ENCODE measurements around the gene C4orf36.

C4orf36 gene

DNA sequence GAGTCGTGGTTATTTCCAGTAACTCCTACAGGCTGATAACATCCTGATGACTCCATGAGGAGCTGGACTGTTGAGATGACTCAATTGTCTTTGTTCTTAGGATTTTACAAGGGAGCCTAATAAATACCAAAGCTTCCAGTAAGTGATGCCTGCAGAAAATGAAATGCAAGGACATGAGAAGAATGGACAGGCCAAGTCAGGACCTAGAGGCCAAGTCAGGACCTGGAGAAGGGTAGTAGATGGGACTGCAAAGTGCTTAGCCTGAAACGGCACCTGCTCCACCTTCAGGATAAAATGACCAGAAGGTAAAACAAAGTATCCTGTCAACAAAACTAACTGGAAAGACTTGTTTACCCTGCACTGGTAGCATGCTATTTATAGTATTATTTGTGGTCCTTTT lies 36.6 kb downstream of the C4orf36 start:
- no peak for DNase-seq

DNA sequence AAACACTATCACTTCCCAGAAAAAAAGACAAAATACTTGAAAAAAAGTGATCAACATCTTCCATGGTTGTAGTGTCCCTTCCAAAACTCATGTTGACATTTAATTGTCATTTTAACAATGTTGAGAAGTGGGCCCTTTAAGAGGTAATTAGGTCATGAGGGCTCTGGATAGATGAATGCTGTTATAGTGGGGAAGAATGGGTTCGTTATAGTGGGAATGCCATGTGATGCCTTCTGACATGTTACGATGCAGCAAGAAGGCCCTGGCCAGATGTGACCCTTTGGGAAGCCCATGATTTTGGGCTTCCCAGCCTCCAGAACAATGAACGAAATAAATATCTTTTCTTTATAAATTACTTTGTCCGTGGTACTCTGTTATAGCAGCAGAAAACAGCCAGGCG lies 39.0 kb downstream of the C4orf36 start:
- no peak for DNase-seq

DNA sequence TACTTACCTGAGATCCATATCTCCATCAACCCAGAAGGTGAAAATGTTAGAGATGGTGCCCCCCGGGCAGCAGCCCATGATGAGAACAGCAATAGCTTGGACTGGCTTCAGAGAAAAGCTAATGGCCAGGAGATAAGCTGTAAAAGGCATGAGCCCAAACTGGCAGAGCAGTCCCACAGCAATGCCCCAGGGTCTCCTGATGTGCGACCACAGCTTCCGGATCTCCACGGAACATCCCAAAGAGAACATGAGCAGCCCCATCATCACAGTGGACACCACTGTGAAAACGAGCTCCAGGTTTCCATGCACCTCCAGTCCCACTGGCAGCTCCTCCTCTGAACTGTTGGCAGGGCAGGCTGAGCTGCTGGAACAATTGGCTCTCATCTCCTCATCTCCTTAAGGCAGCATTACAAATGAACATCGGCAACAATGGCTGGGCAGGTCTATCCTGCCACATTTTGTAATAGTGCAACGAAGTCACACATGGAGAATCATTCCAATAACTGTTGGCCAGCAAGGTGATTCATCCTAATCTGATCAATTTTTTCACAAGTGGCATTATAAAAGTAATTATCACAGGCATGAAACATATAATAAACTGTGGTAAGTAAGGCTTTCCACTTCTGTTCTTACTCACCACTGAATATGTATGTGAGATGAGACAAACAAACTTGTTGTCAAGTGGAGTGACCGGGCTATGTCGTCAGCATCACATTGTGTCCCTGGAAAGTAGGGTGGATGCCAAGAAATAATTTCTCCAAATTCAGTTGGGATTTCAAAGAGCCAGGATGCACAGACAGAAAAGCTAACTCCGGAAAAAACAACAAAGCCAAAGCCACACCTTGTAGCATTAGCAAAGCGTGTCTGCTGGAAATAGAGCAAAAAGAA lies 43.2 kb downstream of the C4orf36 start, which contains the start of gene SLC10A6:
TSS of gene SLC10A6 (minus strand) at position 653 of the 888 bp plus-strand sequence. CDS start at position 384, 269 bp downstream.
- no peak for DNase-seq

DNA sequence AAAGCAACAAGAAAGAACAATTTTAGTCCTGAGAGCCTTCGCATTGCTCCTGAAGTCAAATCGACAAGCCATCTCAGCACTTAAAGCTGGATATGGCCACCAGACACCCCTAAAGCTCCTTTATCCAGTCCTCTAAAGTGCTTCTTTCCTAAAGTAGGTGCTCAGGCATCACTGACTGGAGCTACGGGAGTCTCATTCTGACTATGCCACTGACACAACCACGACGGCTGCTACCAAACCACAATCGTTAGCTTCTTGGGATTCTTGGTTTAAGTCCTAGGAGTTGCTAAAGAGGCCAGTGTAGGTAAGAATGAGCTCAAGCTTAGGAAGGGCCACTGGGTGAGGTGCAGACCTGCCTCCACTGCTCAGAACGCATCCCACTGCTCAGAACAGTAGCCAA lies 44.1 kb downstream of the C4orf36 start:
- DNase-seq = no peak

DNA sequence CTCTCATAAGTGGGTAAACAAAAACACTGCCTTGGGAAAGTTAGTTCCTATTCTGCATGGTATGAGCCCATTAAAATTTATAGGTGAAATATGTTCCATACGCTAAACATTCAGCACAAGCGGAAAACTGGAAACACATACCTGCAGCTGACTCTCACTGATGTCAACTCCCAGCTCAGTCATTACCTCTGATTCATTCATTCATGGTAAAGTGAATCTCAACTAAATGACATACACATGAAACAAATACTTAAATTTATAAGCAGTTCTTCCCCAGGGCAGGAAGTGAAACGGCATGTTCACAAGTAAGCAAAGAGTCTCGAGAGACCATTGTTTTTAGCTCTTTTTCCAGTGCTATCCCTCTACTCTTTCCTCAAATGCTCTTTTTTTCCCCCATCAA lies 44.7 kb downstream of the C4orf36 start:
- DNase-seq = no peak

DNA sequence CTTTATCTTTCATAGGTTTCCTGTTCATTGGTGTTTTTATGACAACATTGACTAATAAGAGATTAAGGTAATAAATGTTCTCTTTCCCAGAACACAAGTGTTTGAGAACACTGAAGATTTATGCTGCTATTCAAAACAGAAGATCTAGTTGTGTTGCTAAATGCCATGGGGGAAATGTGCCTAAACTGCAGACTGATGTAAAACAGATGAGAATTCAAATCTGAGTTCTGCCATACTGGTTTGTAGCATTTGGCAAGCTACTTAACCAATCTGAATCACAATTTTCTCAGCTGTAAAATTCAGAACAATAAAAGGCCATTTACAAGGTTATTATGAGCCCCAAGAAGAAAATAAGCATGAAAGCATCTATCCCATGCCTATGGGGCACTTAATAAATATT lies 45.3 kb downstream of the C4orf36 start:
- no peak for DNase-seq

DNA sequence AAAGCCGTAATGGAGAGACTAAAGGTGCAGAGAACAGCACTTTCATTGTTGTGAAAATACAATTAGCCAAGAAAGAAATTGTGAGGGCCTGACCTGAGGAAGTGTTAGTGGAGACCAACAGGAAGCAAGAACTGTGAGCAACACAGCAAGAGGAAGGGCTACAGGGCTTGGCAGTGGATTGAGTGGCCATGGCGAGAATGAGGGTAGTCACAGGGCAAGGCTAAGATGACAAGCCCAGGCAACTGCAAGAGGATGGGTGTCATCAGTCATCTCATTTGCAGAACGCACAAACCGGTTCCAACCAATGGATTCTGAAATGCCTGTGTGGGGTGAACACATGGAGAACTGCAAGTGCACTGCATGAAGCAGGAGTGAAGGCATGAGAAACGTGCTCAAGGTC lies 46.6 kb downstream of the C4orf36 start:
- DNase-seq = no peak

DNA sequence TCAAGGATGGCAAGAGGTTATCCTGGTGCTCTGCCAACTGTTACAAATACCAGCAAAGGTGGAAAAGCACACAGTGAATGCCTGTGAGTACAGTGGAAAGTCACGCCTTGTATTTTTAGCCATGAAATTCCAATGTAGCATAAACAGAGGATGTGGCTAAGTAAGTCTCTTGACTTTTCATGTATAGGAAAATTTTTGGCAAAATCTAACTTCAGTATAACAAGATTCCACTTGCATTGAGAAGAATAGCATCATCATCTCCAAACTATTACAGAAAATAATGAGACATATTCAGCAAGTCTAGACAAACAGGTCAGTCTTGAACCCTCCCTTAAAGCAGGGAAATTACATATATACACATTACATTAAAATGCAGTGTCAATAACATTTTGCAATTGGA lies 50.9 kb downstream of the C4orf36 start:
- DNase-seq = no peak

DNA sequence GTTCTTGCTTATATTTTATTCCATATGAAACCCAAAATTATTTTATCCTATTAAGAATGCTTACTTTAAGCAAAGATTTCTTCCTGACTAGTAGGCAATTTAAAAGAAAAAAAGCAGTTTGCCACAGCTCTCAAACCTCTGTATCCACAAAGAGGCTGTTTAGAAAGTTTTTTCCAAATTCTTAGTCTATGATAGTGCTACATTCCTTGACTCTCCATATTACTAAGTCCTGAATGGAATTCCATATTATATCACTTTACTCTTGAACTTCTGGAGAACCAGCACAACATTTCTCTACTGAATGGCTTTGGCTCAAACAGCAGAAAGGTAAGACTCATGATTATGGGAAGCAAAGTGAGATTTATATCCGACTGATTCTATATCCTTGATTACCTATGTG lies 51.4 kb downstream of the C4orf36 start:
- no peak for DNase-seq

DNA sequence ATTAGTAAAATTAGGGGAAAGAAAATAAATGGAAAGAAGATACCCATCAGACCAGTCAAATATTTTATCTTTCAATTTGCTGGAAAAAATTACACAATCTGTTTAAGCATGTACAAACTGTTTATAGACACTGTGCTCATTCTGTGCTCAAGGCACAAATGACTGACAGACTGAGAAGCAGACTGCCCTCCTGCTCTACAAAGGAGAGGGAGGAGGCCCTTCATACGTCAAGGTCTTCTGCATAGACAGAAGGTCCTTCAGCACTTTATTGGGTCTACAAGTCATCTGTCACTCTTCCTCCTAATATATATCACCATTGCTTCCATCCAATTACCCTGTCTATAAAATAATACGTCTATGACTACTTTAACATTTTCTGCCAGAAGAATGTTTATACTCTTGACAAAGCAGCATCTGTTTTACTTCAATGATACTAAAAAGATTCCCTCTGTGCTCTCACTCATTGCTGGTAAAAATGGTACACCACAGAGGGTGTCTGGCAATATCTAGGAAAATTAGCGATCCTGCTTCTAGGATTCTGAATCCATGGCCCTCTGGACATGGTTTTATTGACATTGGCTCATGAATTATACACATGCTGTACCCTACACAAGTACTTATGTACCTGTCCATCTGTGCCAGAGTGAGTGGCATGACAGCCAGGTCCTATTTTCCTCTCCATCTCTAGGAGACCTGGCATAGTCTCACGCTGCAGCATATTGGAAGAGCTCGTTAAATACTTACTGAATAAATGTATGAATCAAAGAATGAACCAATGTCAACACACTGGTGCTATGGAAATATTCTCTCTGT lies 54.3 kb downstream of the C4orf36 start:
- no peak for DNase-seq

DNA sequence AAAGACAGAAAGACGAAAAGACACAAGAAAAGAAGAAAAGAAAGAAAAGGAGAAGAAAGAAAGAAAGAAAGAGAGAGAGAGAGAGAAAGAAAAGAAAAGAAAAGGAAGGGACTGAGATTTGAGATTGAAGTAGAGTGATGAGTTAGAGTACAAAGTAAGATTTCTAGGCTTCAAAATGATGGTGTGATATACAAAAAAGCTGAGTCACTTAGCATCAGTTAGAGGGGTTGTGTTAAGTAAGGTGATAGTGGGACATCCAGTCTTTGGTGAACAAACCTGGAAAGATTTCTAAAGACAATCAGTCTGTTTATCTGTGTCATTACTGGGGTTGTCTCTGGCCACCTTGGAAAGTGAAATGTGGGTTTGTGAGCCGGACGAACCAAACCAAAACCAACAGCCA lies 56.5 kb downstream of the C4orf36 start:
- DNase-seq = no peak

DNA sequence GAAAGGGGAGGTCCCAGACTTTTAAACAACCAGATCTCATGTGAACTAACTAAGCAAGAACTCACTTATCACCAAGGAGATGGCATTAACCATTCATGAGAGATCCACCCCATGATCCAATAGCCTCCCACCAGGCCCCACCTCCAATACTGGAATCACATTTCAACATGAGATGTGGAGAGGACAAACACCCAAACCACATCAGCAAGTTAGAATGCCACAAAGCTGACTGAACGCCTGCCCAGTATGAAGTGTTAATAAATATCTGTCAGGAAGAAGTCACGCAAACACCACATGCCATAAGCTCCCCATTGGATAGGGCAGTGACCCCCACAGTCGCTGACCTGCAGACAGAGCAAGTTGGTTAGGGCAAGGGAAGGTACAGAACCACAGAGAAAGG lies 57.3 kb downstream of the C4orf36 start:
- no peak for DNase-seq

DNA sequence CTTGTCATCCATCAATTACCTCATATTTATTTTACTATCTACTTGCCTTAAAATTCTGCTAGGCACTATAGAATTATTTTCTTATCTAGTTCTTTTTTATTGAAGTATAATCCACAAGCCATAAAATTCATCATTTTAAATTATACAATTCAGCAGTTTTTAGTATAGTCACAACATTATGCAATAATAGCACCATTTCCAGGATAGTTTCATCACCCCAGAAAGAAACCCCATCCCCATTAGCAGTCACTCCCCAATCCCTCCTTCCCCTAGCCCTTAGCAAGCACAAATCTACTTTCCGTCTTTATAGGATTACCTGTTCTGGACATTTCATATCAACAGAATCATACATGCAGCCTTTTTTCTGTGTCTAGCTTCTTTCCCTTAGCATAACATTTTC lies 58.6 kb downstream of the C4orf36 start:
- no peak for DNase-seq

DNA sequence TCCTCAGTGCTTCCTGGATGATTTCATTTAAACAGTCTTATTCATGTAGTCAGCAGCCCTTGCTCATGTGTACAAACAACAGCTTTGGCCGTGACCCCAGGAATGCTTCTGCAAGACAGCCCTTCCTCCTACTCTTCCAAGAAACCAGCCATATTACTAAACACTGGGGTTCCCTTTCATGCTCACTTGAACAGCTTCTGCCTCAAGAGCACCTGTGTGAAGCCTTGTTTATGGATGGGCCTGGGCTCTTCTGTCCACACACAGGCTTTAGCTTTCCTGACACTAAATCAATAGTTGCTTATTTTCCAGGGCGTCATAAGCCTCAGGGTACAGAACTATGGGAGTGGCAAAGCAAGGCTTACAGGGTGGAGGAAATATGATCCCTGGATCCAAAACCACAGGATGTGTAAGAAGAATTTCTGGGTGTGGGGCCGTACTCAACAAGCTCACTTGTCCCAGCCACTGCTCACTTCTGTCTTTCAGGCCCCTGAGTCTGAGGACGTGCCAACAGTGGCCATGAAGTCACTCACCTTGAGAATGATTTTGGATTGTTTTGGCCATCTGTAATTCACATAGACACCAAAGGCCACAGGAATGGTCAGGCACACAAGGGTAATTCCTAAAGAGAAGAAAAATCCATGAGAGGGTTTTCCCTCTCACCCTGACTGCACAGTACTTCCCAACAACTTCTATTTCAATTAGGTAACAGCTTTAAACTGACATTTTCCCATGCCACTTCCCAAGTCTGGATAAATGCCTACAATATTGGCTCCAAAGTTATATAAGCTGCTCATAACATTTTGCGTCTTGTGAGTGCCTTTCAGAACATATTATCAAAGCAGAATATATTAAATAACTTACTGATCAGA lies 60.7 kb downstream of the C4orf36 start:
- DNase-seq = no peak
